Calu3 (cell line): ENCODE results near the gene SLC24A3. TPM values are rescaled to one million over a fixed set of nuclear protein-coding genes. Genes with fewer than 3 reads are reported as not detected.

Source experiments
- BruUV-seq: library from RNA; stranded (reverse); fragments of 400-500 nt; replicated peaks from 2 replicates; lab custom pipeline; 2021; lab: Mats Ljungman, UMichigan
- CTCF ChIA-PET: fragments of 300-600 bp; sonication (Branson Sonifier 250); formaldehyde crosslinking; loops from one replicate; lab custom pipeline; 2022; ENCODE audit warnings: antibody characterized with exemption; lab: Charles Lee
- DNase-seq: peaks from one replicate; pipeline ENCODE4 v3.0.0; 2022
- H3K27ac Mint-ChIP-seq: one replicate; pipeline ENCODE4 v1.8.0; 2022; ENCODE audit warnings: mixed read lengths; ENCODE audit not compliant: unreplicated experiment
- H3K27me3 Mint-ChIP-seq: one replicate; pipeline ENCODE4 v1.8.0; 2022; ENCODE audit warnings: mixed read lengths; ENCODE audit not compliant: unreplicated experiment
- H3K36me3 Mint-ChIP-seq: one replicate; pipeline ENCODE4 v1.8.0; 2022; ENCODE audit warnings: mild to moderate bottlenecking, moderate library complexity, mixed read lengths; ENCODE audit not compliant: insufficient read depth, unreplicated experiment
- H3K4me1 Mint-ChIP-seq: one replicate; pipeline ENCODE4 v1.8.0; 2022; ENCODE audit warnings: mild to moderate bottlenecking, low read depth, mixed read lengths; ENCODE audit not compliant: unreplicated experiment
- H3K4me3 Mint-ChIP-seq: one replicate; pipeline ENCODE4 v1.8.0; 2022; ENCODE audit warnings: mild to moderate bottlenecking, low read depth, moderate library complexity, mixed read lengths; ENCODE audit not compliant: unreplicated experiment
- H3K9me3 Mint-ChIP-seq: one replicate; pipeline ENCODE4 v1.8.0; 2022; ENCODE audit warnings: low read depth, mixed read lengths; ENCODE audit not compliant: unreplicated experiment
- intact Hi-C: fragments of 100-400 bp; cut with micrococcal nuclease; formaldehyde crosslinking; loops from one replicate; pipeline ENCODE4 v1.10.0; 2022; ENCODE audit not compliant: unreplicated experiment
- total RNA-seq: library from RNA; stranded (reverse); gene quantifications from 2 replicates; pipeline ENCODE4 v1.2.3, GENCODE V29; 2022
- TF ChIP-seq, protein P1 (sequence below): fragments of 200-600 bp; IDR thresholded peaks from one replicate; pipeline ENCODE4 v1.8.0; 2022; ENCODE audit warnings: antibody characterized with exemption; ENCODE audit not compliant: unreplicated experiment

SLC24A3 gene
- total RNA-seq, 1 experiment from 2014 or later = not detected

DNA sequence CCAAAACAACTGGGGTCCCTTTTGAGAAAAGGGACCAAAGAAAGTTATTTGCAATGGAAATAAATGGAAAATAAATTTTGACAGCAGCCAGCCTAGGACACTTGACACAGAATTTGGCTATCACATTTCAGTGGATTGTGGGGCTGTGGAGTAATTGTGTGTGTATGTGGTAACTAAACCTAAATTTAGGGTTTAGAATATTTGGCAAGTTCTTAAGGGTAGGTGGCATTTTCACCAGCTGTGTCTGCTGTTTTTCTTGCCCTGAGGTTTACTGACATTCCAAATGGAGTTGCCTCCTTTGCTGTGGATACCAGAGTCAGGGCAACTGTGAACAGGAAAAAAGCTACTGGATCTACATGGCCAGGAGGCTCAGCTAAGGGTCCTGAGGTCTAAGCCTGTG lies 270.9 kb downstream of the SLC24A3 start:
- intact Hi-C loops = no loop called here
- CTCF ChIA-PET = no interaction called here
- no peaks in the 10 kb centered on the region for H3K4me1 Mint-ChIP-seq

DNA sequence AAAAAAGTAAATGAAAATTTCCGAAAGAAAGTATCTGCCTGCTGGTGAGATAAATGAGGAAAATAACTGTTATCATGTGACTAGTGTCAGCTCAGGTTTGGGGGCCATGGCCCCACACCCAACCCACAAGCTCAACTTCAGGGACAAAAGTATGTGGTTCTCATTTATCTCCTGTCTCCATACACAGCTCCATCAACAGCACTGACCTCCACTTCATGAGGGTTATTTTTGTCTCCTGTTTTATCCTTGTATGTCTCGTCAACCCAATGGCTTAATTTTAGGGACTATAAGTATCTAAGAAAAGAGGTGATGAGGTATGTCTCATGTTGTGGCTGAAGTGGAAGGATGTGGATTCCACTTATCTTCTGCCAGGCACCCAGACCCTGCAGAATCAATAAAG lies 274.0 kb downstream of the SLC24A3 start:
- Mint-ChIP-seq H3K36me3 (no peaks in the 10 kb centered on the region), H3K4me3 (no peak overlapping the region), H3K9me3 (no peaks in the 10 kb centered on the region), H3K27ac (no peak overlapping the region), H3K4me1 (no peaks in the 10 kb centered on the region), H3K27me3 (peaks cover 23% of the 10 kb centered on the region)
- no TSS peak for BruUV-seq
- TF ChIP-seq, protein P1, sequence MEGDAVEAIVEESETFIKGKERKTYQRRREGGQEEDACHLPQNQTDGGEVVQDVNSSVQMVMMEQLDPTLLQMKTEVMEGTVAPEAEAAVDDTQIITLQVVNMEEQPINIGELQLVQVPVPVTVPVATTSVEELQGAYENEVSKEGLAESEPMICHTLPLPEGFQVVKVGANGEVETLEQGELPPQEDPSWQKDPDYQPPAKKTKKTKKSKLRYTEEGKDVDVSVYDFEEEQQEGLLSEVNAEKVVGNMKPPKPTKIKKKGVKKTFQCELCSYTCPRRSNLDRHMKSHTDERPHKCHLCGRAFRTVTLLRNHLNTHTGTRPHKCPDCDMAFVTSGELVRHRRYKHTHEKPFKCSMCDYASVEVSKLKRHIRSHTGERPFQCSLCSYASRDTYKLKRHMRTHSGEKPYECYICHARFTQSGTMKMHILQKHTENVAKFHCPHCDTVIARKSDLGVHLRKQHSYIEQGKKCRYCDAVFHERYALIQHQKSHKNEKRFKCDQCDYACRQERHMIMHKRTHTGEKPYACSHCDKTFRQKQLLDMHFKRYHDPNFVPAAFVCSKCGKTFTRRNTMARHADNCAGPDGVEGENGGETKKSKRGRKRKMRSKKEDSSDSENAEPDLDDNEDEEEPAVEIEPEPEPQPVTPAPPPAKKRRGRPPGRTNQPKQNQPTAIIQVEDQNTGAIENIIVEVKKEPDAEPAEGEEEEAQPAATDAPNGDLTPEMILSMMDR = no peak
- DNase-seq = no peak
- intact Hi-C loops = no loop called here
- CTCF ChIA-PET = no interaction called here

More for the DNA sequence above, 270.9 kb downstream of the SLC24A3 start:
- Mint-ChIP-seq H3K27ac (no peak overlapping the region), H3K4me3 (no peak overlapping the region), H3K27me3 (peaks cover 29% of the 10 kb centered on the region), H3K36me3 (no peaks in the 10 kb centered on the region), H3K9me3 (no peaks in the 10 kb centered on the region)
- BruUV-seq = no TSS peak
- TF ChIP-seq, protein P1 = no peak
- no peak for DNase-seq

DNA sequence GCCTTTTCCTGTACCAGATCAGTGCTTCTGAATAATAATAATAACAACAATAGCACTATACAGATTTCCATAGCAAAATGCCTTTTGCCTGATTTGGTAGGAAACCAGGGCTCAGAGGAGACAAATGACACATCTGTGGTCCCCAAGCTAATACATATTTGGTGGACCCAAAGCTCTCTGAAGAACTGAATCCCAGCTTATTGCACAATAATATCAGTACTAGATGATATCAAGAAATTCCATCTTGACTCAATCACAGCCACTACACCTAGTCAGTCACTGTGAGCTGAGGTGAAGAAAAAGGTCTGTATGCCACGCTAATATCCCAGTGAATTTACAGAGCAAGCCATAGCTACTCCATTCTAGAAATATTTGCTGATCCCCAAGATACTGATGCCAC lies 275.0 kb downstream of the SLC24A3 start:
- no peak for DNase-seq
- CTCF ChIA-PET = no interaction called here
- no peaks in the 10 kb centered on the region for H3K36me3 Mint-ChIP-seq
- H3K4me3 Mint-ChIP-seq = no peak overlapping the region
- H3K27me3 Mint-ChIP-seq = peaks cover 17% of the 10 kb centered on the region
- TF ChIP-seq, protein P1 = no peak
- no peak overlapping the region for H3K27ac Mint-ChIP-seq
- no peaks in the 10 kb centered on the region for H3K4me1 Mint-ChIP-seq
- intact Hi-C loops = no loop called here
- no peaks in the 10 kb centered on the region for H3K9me3 Mint-ChIP-seq
- BruUV-seq = no TSS peak

DNA sequence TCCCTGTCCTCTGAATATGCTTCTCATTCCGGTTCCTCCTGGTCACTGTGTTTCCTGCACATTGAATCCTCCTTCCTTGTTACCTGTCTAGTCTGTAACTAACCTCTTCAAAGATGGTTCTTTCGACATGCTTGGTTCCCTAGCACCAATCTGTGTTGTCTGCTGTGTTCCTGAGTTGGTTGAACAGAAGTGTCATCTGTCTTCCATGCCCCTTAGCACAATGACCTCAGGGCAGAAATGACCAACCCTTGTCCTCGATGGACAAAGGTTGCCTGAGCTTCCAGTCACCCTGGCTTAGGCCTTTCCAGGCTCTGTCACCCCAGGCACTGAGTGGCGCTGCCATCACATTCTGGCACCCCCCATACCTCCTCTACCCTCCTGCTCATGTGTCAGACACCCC lies 278.8 kb downstream of the SLC24A3 start:
- TF ChIP-seq, protein P1 = no peak
- BruUV-seq = no TSS peak

More for the DNA sequence above, 278.8 kb downstream of the SLC24A3 start:
- Mint-ChIP-seq H3K9me3 (no peaks in the 10 kb centered on the region), H3K4me3 (no peak overlapping the region), H3K27me3 (peaks cover 13% of the 10 kb centered on the region), H3K4me1 (no peaks in the 10 kb centered on the region), H3K27ac (no peak overlapping the region), H3K36me3 (no peaks in the 10 kb centered on the region)
- CTCF ChIA-PET = no interaction called here
- intact Hi-C loops = no loop called here
- DNase-seq = no peak
